CD4-positive, alpha-beta T cell treated with Interleukin-4 for 1 hour (primary cell): Measurements from ENCODE around the gene ACP7.

Source experiments
- DNase-seq, 2 donors: peaks; one replicate each; pipeline ENCODE4 v3.0.0-alpha.2; 2020 to 2022

Gene ACP7

DNA sequence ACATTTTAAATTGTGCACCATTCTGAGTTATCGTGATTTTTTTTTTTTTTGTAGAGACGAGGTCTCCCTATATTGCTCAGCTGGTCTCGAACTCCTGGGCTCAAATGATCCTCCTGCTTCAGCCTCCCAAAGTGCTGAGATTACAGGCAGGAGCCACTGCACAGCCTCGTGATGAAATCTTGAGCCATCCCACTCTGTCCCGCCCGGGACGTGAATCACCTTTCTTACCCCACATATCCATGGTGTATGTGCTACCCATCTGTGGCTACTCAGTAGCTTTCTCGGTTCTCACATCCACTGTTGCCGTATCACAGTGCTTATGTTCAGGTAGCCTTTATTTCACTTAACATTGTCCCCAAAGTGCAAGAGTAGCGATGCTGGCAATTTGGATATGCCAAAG lies 67.9 kb downstream of the ACP7 start:
- DNase-seq, result no peak

DNA sequence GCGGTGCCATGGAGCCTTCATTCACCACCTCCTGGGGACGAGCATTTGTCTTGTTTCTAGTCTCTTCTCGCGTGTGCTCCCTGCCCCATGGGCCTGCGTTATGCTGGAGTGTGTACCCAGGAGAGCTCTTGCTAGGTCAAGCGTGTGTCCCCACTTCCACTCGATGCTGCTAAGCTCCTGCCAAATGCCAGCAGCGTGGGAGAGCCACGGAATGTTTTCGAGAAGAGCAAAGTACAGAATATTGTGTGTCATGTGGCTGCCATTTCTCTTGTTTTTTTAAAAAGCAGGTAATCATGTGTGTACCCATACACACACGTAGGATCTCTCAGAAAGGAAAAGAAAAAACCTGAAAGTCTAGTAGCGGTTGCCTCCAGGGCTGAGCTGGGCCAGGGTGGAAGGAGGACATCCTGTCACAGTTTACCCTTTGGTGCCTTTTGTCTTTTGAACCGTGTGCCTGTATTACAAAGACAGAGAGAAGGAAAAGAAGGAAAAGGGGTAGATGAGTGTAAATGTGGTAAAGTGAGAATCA lies 70.0 kb downstream of the ACP7 start:
- DNase-seq, result no peak

DNA sequence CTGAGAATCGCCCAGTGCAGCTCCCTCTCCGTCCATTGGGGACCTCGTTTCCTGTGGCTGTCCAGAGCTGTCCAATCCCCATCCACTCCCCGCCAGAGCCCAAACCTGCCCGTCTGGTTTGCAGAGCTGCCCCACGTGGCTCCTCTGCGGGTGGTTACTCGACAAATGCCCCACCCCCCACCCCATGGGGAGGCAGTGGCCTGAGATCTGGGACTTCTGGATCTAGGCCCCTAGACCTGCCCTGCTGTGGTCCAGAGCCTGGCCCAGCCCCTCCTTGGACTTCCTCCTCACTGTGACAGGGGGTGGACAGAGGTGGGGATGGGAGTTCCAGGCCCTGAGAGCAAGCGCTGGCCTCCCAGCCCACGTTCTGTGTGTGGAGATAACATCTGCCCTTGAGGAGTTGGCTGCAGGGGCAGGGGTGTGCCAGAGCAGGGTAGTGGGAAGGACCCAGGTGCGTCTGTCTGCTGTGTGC lies 70.5 kb downstream of the ACP7 start:
- no peak for DNase-seq

DNA sequence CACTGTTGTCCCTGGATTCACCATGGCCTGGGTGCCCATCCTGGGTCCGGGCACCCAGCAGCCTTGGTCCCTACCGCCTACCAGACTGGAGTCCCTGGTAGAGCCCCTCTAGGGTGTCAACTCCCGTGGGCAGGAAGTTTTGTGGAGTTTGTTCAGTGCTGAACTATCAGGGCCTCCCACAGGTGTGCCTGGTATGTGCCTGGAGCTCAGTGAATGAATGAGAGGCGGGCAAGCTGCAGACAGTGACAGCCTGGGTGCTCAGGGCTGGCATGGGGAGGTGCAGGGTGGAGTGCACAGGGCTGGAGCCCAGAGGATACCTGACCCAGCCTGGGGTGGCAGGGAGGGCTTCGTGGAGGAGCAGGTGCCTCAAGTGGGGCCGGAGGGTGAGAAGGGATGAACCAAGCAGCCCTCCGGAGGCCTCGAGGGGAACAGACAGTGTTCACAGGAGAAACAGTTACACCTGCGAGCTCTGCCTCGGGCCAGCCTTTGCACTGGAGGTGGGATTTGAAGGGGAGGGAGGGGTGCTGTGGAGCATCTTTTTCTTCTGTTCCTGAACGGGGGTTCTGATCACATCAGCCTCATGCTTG lies 71.0 kb downstream of the ACP7 start:
- DNase-seq, result no peak

DNA sequence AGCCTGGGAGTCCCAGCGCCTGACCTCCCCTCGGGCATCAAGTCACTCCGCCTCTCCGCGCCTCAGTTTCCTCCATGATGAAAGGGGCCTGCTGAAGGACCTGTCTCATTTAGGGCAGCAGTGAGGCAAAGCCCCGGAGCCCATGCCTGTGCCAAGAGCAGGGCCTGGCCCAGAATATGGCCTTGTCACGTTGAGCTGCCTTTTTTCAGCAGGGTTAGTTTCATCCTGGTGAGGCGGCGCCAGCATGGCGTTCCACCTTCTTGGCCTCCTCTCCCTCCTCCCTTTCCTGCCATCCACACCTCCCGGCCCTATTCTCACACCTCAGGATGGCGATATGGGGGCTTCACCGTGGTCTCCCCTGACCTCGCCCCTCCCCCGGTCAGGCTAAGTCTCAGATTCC lies 71.6 kb downstream of the ACP7 start:
- no peak for DNase-seq

DNA sequence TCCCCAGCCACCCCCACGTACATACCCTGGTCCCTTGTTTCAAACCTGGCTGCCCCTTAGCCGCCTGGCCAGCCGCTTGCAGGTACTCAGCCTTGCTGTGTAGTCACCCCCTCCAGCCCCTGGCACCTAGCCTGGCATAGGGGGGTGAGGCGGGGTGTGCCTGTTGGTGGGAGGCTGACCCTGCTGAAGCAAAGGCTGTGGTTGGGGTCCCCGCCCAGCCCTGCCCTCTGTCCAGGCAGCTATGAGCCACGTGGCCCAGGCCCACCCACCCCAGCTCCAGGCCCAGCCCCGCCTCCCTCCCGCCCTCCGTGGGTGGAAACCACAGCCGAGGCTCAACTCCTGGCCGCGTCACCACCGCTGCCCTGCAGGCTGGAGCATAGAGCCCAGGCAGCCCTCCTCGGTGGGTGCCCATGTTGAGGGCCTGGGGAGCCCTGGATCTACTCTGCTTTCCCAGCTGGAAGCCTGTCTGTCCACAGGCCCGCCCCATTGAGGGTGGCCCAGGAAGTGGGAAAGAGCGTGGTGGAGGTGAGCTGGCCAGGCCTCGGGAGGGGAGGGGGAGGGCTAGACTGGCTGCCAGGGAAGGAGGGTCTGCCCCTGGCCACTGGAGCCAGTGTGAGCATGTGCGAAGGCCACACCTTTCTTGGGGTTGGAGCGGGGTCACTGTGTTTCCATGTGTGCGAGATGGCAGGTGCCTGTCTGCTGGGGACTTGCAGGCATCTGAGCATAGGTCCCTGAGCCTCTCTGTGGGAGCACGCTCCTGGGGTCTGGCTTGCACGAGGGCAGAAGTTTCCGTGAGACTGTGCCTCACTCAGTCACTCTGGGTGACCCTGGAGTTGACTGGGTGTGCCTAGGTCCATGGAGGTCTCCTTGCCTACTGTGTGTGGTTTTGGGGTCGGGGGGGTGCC lies 72.4 kb downstream of the ACP7 start:
- DNase-seq, result no peak

DNA sequence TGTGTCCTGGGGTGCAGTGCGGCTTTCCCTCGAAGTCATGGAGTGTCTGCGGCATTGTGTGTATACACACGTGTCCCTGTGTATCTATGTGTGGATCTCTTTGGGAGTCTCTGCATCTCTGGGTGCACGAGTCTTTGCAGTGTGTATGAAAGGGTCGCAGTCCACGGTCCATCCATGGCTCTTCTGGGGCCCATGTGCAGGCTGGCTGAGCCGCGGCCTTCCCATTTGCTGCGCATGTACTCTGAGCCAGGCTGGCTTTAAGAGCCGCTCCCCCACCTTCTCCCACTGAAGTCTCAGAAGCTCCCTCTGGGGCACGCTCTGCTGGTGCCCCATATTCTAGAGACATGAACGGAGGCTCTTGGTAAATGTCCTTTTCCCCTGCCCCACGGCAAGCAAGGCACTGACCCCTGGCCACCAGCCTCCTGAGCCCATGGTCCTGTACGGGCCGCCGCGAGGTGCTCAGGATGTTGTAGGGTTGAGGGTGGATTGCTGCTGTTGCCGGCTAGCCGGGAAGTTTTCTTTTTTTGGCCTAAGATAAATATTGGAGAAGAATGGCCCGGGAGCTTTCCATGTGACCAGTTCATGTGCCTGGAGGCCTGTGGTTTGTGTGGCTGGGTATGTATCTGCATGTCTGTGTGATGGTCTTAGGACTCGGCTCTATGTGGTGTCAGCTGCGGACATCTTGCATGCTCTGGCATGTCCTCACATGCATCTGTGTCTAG lies 73.3 kb downstream of the ACP7 start:
- no peak for DNase-seq

DNA sequence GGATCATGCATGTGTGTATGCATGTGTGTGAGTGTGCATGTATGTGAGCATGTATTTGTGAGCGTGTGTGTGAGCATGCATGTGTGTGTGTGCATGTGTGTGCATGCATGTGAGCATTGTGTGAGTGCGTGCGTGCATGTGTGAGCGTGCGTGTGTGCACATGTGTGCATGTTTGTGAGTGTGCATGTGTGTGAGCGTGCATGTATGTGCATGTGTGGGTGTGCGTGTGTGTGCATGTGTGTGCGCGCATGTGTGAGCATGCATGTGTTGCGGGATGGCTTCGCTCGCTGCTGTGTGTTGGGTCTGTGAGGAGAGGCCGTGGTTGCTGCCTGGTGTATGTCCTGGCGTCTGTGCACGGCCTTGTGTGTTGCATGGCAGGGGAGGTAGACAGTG lies 73.8 kb downstream of the ACP7 start:
- no peak for DNase-seq

DNA sequence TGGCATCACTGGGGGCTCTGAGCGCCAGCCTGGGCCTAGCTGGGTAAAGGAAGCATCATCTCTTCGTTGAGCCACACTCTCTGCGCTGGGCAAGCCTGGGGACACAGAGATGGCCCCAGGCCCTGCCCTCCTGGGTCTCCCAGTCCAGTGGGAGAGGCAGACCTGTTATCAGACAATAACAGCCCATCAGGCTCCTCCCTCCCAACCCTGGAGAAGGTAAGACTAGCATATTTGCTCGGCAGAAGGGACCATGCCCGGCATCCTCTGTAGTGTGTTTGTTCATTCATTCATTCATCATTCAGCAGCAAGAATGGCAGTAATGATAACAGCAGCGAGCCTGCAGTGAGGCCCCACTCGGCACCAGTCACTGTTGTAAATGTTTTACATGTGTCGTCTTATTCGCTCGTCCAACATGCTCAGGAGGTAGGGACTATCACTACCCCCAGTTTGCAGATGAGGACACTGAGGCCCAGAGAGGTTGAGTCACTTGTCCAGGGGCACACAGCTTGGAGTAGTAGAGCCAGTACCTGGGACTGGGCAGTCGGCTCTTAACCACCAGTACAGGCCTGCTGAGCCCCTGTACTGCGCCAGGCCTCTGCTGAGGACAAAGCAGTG lies 74.6 kb downstream of the ACP7 start:
- DNase-seq, result no peak

DNA sequence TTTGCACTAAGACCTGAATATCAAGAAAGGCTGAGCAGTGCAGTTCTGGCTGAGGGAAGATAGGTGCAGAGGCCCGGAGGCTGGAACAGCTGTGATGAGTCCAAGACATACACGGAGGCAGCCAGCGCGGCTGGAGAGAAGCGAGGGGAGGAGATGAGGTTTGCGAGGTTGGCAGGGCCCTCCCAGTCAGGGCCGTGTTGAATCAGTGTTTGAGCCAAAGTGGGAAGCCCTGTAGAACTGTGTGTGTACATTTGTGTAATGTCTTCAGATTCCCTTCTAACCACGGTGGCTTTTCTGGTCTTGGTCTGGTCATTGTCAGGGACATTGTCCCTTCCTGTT lies 76.3 kb downstream of the ACP7 start:
- no peak for DNase-seq
